ENCODE results near the gene CSF1R.

Gene CSF1R

DNA sequence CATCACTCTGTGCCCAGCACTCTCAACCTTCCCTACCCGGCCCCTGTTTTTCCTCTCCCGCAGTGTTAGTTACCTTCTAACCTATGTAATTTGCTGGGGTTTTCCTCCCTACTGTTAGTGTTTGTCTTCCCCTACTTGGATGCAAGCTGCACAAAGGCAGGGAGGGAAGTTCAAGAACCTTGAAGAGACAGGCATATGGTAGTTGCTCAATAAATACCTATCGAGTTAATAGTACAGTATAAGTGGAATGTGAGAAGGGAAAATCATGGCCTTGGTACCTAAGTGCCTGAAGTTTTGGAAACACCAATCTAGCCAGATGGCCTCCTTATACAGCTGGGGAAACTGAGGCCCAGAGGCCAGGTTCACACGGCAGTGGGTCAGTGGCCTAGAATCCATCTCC is 45.1 kb upstream of the CSF1R start:
- Histone ChIP-seq H3K27me3 (ENCODE audit: control insufficient read depth, low read length) (no peaks in the 10 kb centered on the region), H3K9me3 (ENCODE audit: control insufficient read depth, insufficient read depth, low read length) (no peaks in the 10 kb centered on the region), H3K4me2 (ENCODE audit: low read length) (no peak overlapping the region), H3K36me3 (ENCODE audit: control insufficient read depth, low read length) (no peaks in the 10 kb centered on the region), H4K20me1 (ENCODE audit: control insufficient read depth, insufficient read depth, low read depth, low read length) (no peaks in the 10 kb centered on the region), H3K27ac (ENCODE audit: low read depth, low read length) (no peak overlapping the region), H3K79me2 (ENCODE audit: control insufficient read depth, low read length) (no peaks in the 10 kb centered on the region), H3K4me1 (ENCODE audit: control insufficient read depth, low read length) (no peaks in the 10 kb centered on the region), H3F3A (ENCODE audit: control insufficient read depth, insufficient read depth) (no peaks in the 10 kb centered on the region), H3K4me3 (ENCODE audit: low read length) (no peak overlapping the region), H3K9me2 (replicated peaks; ENCODE audit: control insufficient read depth, low read length) (no peaks in the 10 kb centered on the region)
- TF ChIP-seq EZH2phosphoT487 (IDR thresholded peaks at IDR 0.05; ENCODE audit: borderline replicate concordance, low read length) = no peak
- TF ChIP-seq, protein P1, sequence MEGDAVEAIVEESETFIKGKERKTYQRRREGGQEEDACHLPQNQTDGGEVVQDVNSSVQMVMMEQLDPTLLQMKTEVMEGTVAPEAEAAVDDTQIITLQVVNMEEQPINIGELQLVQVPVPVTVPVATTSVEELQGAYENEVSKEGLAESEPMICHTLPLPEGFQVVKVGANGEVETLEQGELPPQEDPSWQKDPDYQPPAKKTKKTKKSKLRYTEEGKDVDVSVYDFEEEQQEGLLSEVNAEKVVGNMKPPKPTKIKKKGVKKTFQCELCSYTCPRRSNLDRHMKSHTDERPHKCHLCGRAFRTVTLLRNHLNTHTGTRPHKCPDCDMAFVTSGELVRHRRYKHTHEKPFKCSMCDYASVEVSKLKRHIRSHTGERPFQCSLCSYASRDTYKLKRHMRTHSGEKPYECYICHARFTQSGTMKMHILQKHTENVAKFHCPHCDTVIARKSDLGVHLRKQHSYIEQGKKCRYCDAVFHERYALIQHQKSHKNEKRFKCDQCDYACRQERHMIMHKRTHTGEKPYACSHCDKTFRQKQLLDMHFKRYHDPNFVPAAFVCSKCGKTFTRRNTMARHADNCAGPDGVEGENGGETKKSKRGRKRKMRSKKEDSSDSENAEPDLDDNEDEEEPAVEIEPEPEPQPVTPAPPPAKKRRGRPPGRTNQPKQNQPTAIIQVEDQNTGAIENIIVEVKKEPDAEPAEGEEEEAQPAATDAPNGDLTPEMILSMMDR (IDR thresholded peaks at IDR 0.05; ENCODE audit: low read depth, low read length, poor library complexity, severe bottlenecking) = no peak

DNA sequence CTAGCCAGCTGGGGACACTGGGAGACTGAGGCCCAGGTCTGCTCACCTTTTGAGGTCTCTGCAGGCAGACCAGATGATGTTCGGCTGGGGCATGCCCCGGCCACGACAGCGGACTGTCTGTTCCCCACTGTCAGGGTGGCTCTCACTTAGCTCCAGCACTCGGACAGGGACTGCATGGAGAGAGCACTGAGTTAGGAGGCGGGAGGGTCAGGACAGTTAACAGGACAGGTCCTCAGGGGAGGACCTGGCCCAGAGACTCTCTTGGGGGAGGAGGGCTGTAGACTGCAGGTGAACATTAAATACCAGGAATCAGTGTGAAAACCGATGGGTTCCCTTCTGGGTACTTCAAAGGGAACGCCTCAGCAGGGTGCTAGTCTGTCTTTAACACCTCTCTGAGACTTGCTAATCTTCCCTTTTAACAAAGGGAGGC is 44.2 kb upstream of the CSF1R start:
- H3K4me2 ChIP-seq (ENCODE audit: low read length) = no peak overlapping the region
- H3K27ac ChIP-seq (ENCODE audit: low read depth, low read length) = no peak overlapping the region
- no peaks in the 10 kb centered on the region for H3K36me3 ChIP-seq (ENCODE audit: control insufficient read depth, low read length)
- TF ChIP-seq, protein P1 (IDR thresholded peaks at IDR 0.05; ENCODE audit: low read depth, low read length, poor library complexity, severe bottlenecking) = no peak
- no peak for TF ChIP-seq EZH2phosphoT487 (IDR thresholded peaks at IDR 0.05; ENCODE audit: borderline replicate concordance, low read length)
- H3K9me3 ChIP-seq (ENCODE audit: control insufficient read depth, insufficient read depth, low read length) = no peaks in the 10 kb centered on the region
- no peaks in the 10 kb centered on the region for H3K27me3 ChIP-seq (ENCODE audit: control insufficient read depth, low read length)
- H4K20me1 ChIP-seq (ENCODE audit: control insufficient read depth, insufficient read depth, low read depth, low read length) = no peaks in the 10 kb centered on the region
- no peaks in the 10 kb centered on the region for H3K9me2 ChIP-seq (replicated peaks; ENCODE audit: control insufficient read depth, low read length)
- no peak overlapping the region for H3K4me3 ChIP-seq (ENCODE audit: low read length)
- no peaks in the 10 kb centered on the region for H3F3A ChIP-seq (ENCODE audit: control insufficient read depth, insufficient read depth)
- no peaks in the 10 kb centered on the region for H3K4me1 ChIP-seq (ENCODE audit: control insufficient read depth, low read length)
- no peaks in the 10 kb centered on the region for H3K79me2 ChIP-seq (ENCODE audit: control insufficient read depth, low read length)

DNA sequence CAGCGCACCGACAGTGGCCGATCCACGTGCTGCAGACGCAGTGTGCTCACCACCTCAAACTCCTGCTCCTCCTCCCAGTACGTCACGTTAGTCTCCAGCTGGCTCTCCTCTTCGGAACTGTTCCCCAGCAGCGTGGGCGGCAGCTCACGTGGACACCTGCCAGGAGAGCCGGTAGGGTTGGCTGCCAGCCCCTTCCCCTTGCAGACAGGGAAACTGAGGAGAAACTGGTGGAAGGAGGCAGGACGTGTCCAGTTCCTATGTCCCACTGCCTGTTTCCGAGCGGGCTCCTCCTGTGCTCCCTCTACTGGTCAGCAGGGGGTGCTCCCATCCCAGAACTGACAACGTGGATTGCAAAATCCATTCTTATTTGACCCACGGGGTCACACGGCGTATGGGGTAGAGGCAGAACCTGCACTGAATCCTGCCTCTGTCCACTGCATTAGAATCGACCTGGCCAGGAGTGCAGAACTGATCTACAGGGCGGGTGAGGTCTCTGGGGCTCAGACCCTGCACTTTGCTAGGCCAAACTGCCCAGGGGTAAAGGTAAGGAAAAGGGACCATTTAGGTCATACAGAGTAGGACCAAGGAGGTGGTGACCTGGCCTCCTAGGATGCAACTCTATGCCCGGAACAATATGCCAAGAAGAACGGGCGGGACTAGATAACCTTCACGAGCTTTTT is 43.6 kb upstream of the CSF1R start:
- no peaks in the 10 kb centered on the region for H3K9me3 ChIP-seq (ENCODE audit: control insufficient read depth, insufficient read depth, low read length)
- H3K9me2 ChIP-seq (replicated peaks; ENCODE audit: control insufficient read depth, low read length) = no peaks in the 10 kb centered on the region
- no peaks in the 10 kb centered on the region for H4K20me1 ChIP-seq (ENCODE audit: control insufficient read depth, insufficient read depth, low read depth, low read length)
- H3K36me3 ChIP-seq (ENCODE audit: control insufficient read depth, low read length) = no peaks in the 10 kb centered on the region
- H3K4me3 ChIP-seq (ENCODE audit: low read length) = no peak overlapping the region
- no peak overlapping the region for H3K27ac ChIP-seq (ENCODE audit: low read depth, low read length)
- H3F3A ChIP-seq (ENCODE audit: control insufficient read depth, insufficient read depth) = no peaks in the 10 kb centered on the region
- H3K4me2 ChIP-seq (ENCODE audit: low read length) = no peak overlapping the region
- H3K79me2 ChIP-seq (ENCODE audit: control insufficient read depth, low read length) = no peaks in the 10 kb centered on the region
- no peaks in the 10 kb centered on the region for H3K4me1 ChIP-seq (ENCODE audit: control insufficient read depth, low read length)
- no peaks in the 10 kb centered on the region for H3K27me3 ChIP-seq (ENCODE audit: control insufficient read depth, low read length)
- TF ChIP-seq, protein P1 (IDR thresholded peaks at IDR 0.05; ENCODE audit: low read depth, low read length, poor library complexity, severe bottlenecking) = peak; percentile 95
- TF ChIP-seq EZH2phosphoT487 (IDR thresholded peaks at IDR 0.05; ENCODE audit: borderline replicate concordance, low read length) = no peak

All from DOHH2 (cell line).